ENCODE data around the gene YPEL2. TPM values are rescaled to one million over a fixed set of nuclear protein-coding genes. Genes with fewer than 3 reads are reported as not detected.

Gene YPEL2
- total RNA-seq, 1 experiment from 2014 or later: 1.1 TPM

GRCh38 chr17:59353936-59354755 is 22.7 kb downstream of the YPEL2 start:
- DNase-seq (ENCODE audit: low read depth, low spot score): no peak
- intact Hi-C loops (cut with micrococcal nuclease; ENCODE audit: unreplicated experiment) (no loop called here), in situ Hi-C loops (cut with HindIII; ENCODE audit: low pct_unique_long_range_greater_than_20kb, low sequenced_read_pairs) (no loop called here)
- Histone ChIP-seq H3K27ac (ENCODE audit: low read length) (no peak overlapping the region), H3K4me1 (ENCODE audit: control insufficient read depth, insufficient read depth, low read length) (no peaks in the 10 kb centered on the region), H3K27me3 (ENCODE audit: control insufficient read depth, insufficient read depth, low read length) (no peaks in the 10 kb centered on the region), H3K36me3 (ENCODE audit: control insufficient read depth, insufficient read depth, low read length) (no peaks in the 10 kb centered on the region), H3K4me3 (ENCODE audit: low read depth in 2 of 2, low read length in 2 of 2) (no peak overlapping the region), H3K9me3 (ENCODE audit: control insufficient read depth, insufficient read depth, low read depth, low read length) (no peaks in the 10 kb centered on the region)
- ATAC-seq: no peak
- no peak for TF ChIP-seq POLR2AphosphoS5 (IDR thresholded peaks at IDR 0.05; ENCODE audit: low read depth, low read length)
- no peak for TF ChIP-seq CTCF (IDR thresholded peaks at IDR 0.05)
- TF ChIP-seq REST (IDR thresholded peaks at IDR 0.05; ENCODE audit: insufficient read depth in 1 of 2, low read depth in 2 of 2, low read length in 1 of 2): no peak
- TF ChIP-seq SIN3A (IDR thresholded peaks at IDR 0.05; ENCODE audit: borderline replicate concordance, insufficient read depth, low read depth, low read length): no peak
- TF ChIP-seq TCF7L2 (IDR thresholded peaks at IDR 0.05; ENCODE audit: low read depth, low read length): no peak
- POLR2A ChIA-PET: no interaction called here
- no TSS peak for BruUV-seq (replicated peaks)
- CTCF ChIA-PET: no interaction called here

GRCh38 chr17:59355030-59355701 is 23.7 kb downstream of the YPEL2 start:
- DNase-seq (ENCODE audit: low read depth, low spot score) (no peak), ATAC-seq (no peak)
- no peak overlapping the region for H3K27ac ChIP-seq (ENCODE audit: low read length)
- no peaks in the 10 kb centered on the region for H3K36me3 ChIP-seq (ENCODE audit: control insufficient read depth, insufficient read depth, low read length)
- intact Hi-C loops (cut with micrococcal nuclease; ENCODE audit: unreplicated experiment): no loop called here
- in situ Hi-C loops (cut with HindIII; ENCODE audit: low pct_unique_long_range_greater_than_20kb, low sequenced_read_pairs): no loop called here
- POLR2A ChIA-PET: no interaction called here
- no TSS peak for BruUV-seq (replicated peaks)
- H3K27me3 ChIP-seq (ENCODE audit: control insufficient read depth, insufficient read depth, low read length): no peaks in the 10 kb centered on the region
- H3K4me3 ChIP-seq (ENCODE audit: low read depth in 2 of 2, low read length in 2 of 2): no peak overlapping the region
- no peaks in the 10 kb centered on the region for H3K4me1 ChIP-seq (ENCODE audit: control insufficient read depth, insufficient read depth, low read length)
- no peak for TF ChIP-seq CTCF (IDR thresholded peaks at IDR 0.05)
- no peak for TF ChIP-seq SIN3A (IDR thresholded peaks at IDR 0.05; ENCODE audit: borderline replicate concordance, insufficient read depth, low read depth, low read length)
- no peak for TF ChIP-seq REST (IDR thresholded peaks at IDR 0.05; ENCODE audit: insufficient read depth in 1 of 2, low read depth in 2 of 2, low read length in 1 of 2)
- TF ChIP-seq TCF7L2 (IDR thresholded peaks at IDR 0.05; ENCODE audit: low read depth, low read length): no peak
- no peak for TF ChIP-seq POLR2AphosphoS5 (IDR thresholded peaks at IDR 0.05; ENCODE audit: low read depth, low read length)
- H3K9me3 ChIP-seq (ENCODE audit: control insufficient read depth, insufficient read depth, low read depth, low read length): no peaks in the 10 kb centered on the region
- CTCF ChIA-PET: no interaction called here

All from Panc1 (cell line).